Left hindlimb (tissue), 1 donor: ENCODE measurements around the gene WDR81.
"Not testable (repeated sequence)": the region's sequence is repeated elsewhere in the genome, so short reads cannot be mapped to it uniquely, and the experiment has no call there.

Experiments used
- DNase-seq: peaks from one replicate; pipeline ENCODE4 v3.0.0-alpha.2; 2018

Gene WDR81

GRCh38 chr17:1755827-1756262 is 31.3 kb downstream of the WDR81 start:
- DNase-seq: no peak

- DNase-seq: no peak
Measured at GRCh38 chr17:1758807-1759206, 34.3 kb downstream of the WDR81 start.

- DNase-seq: no peak
Measured at GRCh38 chr17:1759529-1759928, 35.0 kb downstream of the WDR81 start.

- DNase-seq: peak; percentile 68
Measured at GRCh38 chr17:1762233-1762900, 37.9 kb downstream of the WDR81 start.

- DNase-seq: peak; percentile 82
Measured at GRCh38 chr17:1762901-1763898, 38.7 kb downstream of the WDR81 start.

- DNase-seq: peak; percentile 85
Measured at GRCh38 chr17:1764284-1764683, 39.8 kb downstream of the WDR81 start.

GRCh38 chr17:1764705-1765104 is 40.2 kb downstream of the WDR81 start:
- not testable (repeated sequence) for DNase-seq

- DNase-seq: no peak
Measured at GRCh38 chr17:1765576-1765975, 41.1 kb downstream of the WDR81 start.

GRCh38 chr17:1766382-1767135 is 42.1 kb downstream of the WDR81 start:
- DNase-seq: no peak

- DNase-seq: no peak
Measured at GRCh38 chr17:1767358-1767757, 42.9 kb downstream of the WDR81 start.

- DNase-seq: no peak
Measured at GRCh38 chr17:1769822-1770477, 45.4 kb downstream of the WDR81 start.

- DNase-seq: not testable (repeated sequence)
Measured at GRCh38 chr17:1773000-1773695, 48.6 kb downstream of the WDR81 start.

GRCh38 chr17:1773696-1774181 is 49.2 kb downstream of the WDR81 start:
- no peak for DNase-seq

- DNase-seq: no peak
Measured at GRCh38 chr17:1774390-1775176, 50.1 kb downstream of the WDR81 start.

GRCh38 chr17:1776328-1776727 is 51.8 kb downstream of the WDR81 start:
- no peak for DNase-seq

GRCh38 chr17:1776857-1777256 is 52.4 kb downstream of the WDR81 start:
- DNase-seq: no peak

GRCh38 chr17:1779571-1780131 is 55.1 kb downstream of the WDR81 start:
- peak; percentile 92 for DNase-seq

- no peak for DNase-seq
Measured at GRCh38 chr17:1782171-1782567, 57.7 kb downstream of the WDR81 start.

- DNase-seq: no peak
Measured at GRCh38 chr17:1783271-1783670, 58.8 kb downstream of the WDR81 start.

GRCh38 chr17:1783834-1784611 is 59.5 kb downstream of the WDR81 start:
- peak; percentile 76 for DNase-seq
